ENCODE results near the gene ADAM11.

- TF ChIP-seq CTCF (conservative IDR thresholded peaks at IDR 0.05; ENCODE audit: low read depth, low read length): no peak
- no peak for TF ChIP-seq POLR2A (IDR thresholded peaks at IDR 0.05; ENCODE audit: low read depth, low read length)
- no peak for TF ChIP-seq BHLHE40 (IDR thresholded peaks at IDR 0.05; ENCODE audit: low read depth, low read length)
- no peak for TF ChIP-seq MXI1 (IDR thresholded peaks at IDR 0.05; ENCODE audit: borderline replicate concordance, low read depth, low read length)
These were observed 9.5 kb upstream of the ADAM11 start for GRCh38 chr17:44749076-44749979.

Measured in IMR-90 (cell line).